ENCODE results near the gene GNG11. TPM values are rescaled to one million over a fixed set of nuclear protein-coding genes. Genes with fewer than 3 reads are reported as not detected.

GNG11 gene
- polyA plus RNA-seq, 6 donors from 2014 or later: 1.1 to 11.9 (median 5.4) TPM

GRCh38 chr7:93968911-93969620 is 47.5 kb downstream of the GNG11 start:
- H3K4me1 Mint-ChIP-seq: no peaks in the 10 kb centered on the region
- no peak overlapping the region for H3K4me3 Mint-ChIP-seq
- ATAC-seq (ENCODE audit: low read depth in 2 of 2) (no peak), DNase-seq (no peak)
- no peak overlapping the region for H3K27ac Mint-ChIP-seq
- H3K36me3 Mint-ChIP-seq: peaks cover 5 to 9% of the 10 kb centered on the region in 2 donors
- H3K27me3 Mint-ChIP-seq: no peaks in the 10 kb centered on the region
- H3K9me3 Mint-ChIP-seq: no peaks in the 10 kb centered on the region

GRCh38 chr7:93972029-93972725 is 50.6 kb downstream of the GNG11 start:
- no peaks in the 10 kb centered on the region for H3K9me3 Mint-ChIP-seq
- DNase-seq (no peak), ATAC-seq (ENCODE audit: low read depth in 2 of 2) (no peak)
- H3K27ac Mint-ChIP-seq: no peak overlapping the region
- H3K36me3 Mint-ChIP-seq: peaks cover 5 to 9% of the 10 kb centered on the region in 2 donors
- no peaks in the 10 kb centered on the region for H3K27me3 Mint-ChIP-seq
- no peaks in the 10 kb centered on the region for H3K4me1 Mint-ChIP-seq
- no peak overlapping the region for H3K4me3 Mint-ChIP-seq

DNA sequence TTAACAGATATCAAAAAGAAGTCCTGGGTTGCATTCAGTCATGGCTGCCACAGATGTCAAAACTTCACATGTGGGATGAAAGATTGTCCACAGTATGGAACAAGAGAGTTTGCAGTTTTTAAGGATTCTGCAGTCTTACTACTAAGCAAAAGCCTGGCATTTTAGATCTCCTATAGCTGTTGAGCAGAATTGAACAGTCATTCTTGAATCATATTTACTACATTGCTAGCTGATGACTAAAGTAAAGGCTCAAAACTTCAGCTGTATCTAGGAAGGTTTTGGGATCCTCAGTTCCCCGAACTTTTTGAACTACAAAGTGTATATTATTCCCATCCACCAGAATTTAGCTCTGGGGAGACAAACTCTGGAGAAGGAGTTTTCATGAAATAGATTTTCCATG is 51.6 kb downstream of the GNG11 start:
- Mint-ChIP-seq H3K4me3 (no peak overlapping the region), H3K4me1 (no peaks in the 10 kb centered on the region), H3K9me3 (no peaks in the 10 kb centered on the region), H3K27me3 (no peaks in the 10 kb centered on the region), H3K36me3 (peaks cover 1 to 9% of the 10 kb centered on the region in 2 donors), H3K27ac (peak overlapping the region in 1 of 6 donors; percentile 71)
- ATAC-seq (ENCODE audit: low read depth in 2 of 2): no peak
- DNase-seq: no peak

DNA sequence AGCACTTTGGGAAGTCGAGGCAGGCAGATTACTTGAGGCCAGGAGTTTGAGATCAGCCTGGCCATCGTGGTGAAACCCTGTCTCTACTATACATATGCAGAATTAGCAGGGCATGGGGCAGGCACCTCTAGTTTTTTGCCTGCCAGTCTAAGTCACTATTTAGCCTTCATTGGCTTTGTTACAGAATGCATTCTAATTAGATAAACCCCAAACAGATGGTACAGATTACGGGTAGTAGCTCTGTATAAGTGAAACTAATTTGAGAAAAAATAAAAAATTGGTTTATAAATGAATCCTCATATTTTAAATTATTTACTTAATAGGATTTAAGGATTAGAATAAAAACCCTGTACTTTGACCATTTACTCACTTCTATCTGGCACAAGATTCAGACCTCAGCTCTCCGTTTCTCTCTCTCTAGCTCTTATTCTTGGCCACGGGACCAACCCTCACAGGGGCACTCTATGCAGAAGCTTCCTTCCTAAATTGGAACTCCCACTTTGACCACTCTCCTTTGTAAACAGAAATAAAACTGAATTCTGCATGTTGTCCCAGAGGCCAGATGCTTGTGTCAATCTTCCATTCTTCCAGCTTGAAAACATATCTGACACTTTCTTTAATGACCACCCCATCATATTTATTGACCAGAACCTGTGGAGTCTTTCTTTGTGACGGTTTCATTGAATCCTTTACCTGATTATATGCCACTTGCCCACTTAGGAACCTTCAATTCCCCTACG is 55.8 kb downstream of the GNG11 start:
- H3K4me1 Mint-ChIP-seq: no peaks in the 10 kb centered on the region
- ATAC-seq (ENCODE audit: low read depth in 2 of 2): no peak
- H3K36me3 Mint-ChIP-seq: peaks cover 0 to 9% of the 10 kb centered on the region in 2 donors
- no peaks in the 10 kb centered on the region for H3K27me3 Mint-ChIP-seq
- no peak for DNase-seq
- H3K9me3 Mint-ChIP-seq: no peaks in the 10 kb centered on the region
- H3K4me3 Mint-ChIP-seq: no peak overlapping the region
- peak overlapping the region in 1 of 6 donors; percentile 50 for H3K27ac Mint-ChIP-seq

Other genes starting within 250 kb of the GNG11 start
- gene TFPI2, start 31.0 kb upstream of the GNG11 start, polyA plus RNA-seq (ENCODE audit: low read depth in 6 of 6): under 1 TPM in 1 of 6 donors, not detected in 5; 0.74 TPM
- gene GNGT1, start 15.2 kb upstream of the GNG11 start, polyA plus RNA-seq (ENCODE audit: low read depth in 6 of 6): not detected
- 10 to 100 TPM; 16.5 to 29.3 (median 26.8) TPM for gene BET1, start 82.6 kb downstream of the GNG11 start, polyA plus RNA-seq (ENCODE audit: low read depth in 6 of 6)

Data from naive B cell (primary cell).